ENCODE data around the gene FRAT1.

DNA sequence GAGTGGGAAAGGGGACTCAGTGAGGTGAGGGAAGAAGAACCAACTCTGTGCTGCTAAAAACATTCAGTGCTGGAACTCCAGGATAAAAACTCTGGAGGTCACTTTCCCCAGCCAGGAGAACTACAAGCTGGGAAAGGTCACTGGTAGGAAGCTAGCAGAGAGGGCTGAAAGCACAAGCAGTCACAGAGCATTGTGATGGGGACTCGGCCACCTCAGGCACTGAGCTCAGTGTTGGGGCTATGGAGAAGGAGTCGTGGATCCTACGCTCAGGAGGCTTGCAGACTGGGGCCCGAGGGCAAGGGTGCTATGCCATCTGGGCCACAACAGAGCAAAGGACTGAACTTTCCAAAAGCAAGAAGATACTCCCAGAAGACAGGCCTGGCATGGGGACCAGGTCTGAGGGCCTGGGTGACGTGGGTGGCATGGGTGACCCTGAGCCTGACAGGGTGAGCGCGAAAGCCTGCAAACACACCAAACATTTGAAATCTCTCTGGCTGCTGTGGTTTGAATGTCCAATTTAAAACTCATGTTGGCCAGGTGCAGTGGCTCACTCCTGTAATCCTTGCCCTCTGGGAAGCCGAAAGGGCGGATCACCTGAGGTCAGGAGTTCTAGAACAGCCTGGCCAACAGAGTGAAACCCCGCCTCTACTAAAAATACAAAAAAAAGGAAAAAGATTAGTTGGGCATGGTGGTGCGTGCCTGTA, 16.8 kb upstream of the FRAT1 start:
- no peak for TF ChIP-seq ZNF660 (tag by site-specific recombination; IDR thresholded peaks at IDR 0.05)
- TF ChIP-seq, protein P1, sequence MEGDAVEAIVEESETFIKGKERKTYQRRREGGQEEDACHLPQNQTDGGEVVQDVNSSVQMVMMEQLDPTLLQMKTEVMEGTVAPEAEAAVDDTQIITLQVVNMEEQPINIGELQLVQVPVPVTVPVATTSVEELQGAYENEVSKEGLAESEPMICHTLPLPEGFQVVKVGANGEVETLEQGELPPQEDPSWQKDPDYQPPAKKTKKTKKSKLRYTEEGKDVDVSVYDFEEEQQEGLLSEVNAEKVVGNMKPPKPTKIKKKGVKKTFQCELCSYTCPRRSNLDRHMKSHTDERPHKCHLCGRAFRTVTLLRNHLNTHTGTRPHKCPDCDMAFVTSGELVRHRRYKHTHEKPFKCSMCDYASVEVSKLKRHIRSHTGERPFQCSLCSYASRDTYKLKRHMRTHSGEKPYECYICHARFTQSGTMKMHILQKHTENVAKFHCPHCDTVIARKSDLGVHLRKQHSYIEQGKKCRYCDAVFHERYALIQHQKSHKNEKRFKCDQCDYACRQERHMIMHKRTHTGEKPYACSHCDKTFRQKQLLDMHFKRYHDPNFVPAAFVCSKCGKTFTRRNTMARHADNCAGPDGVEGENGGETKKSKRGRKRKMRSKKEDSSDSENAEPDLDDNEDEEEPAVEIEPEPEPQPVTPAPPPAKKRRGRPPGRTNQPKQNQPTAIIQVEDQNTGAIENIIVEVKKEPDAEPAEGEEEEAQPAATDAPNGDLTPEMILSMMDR (tag by site-specific recombination; IDR thresholded peaks at IDR 0.05), result no peak
- TF ChIP-seq KLF7 (tag by site-specific recombination; IDR thresholded peaks at IDR 0.05; ENCODE audit: borderline replicate concordance), result no peak
- TF ChIP-seq HOXA7 (CRISPR knock-in tag; IDR thresholded peaks at IDR 0.05; ENCODE audit: borderline replicate concordance), result no peak
- TF ChIP-seq ZNF510 (tag by site-specific recombination; IDR thresholded peaks at IDR 0.05; ENCODE audit: insufficient replicate concordance), result no peak
- TF ChIP-seq ZNF274 (IDR thresholded peaks at IDR 0.05; ENCODE audit: low read length), result no peak
- TF ChIP-seq ZNF274 (tag by site-specific recombination; IDR thresholded peaks at IDR 0.05; ENCODE audit: borderline replicate concordance), result no peak
- no peak for TF ChIP-seq SCRT2 (tag by site-specific recombination; IDR thresholded peaks at IDR 0.05)
